Uterus (tissue), 2 donors: ENCODE data around the gene NMB.
"Not testable (repeated sequence)": the region's sequence is repeated elsewhere in the genome, so short reads cannot be mapped to it uniquely, and the experiment has no call there.

Source experiments
- CTCF ChIP-seq, 4 experiments: fragments of 200-600 bp in 2 of 4; fragments of 450-650 bp in 2 of 4; sonication (generic) in 2 of 4; IDR thresholded peaks; one replicate each; pipeline ENCODE4 v1.5.1; 2016 to 2019; ENCODE audit warnings: antibody characterized with exemption in 4 of 4, mild to moderate bottlenecking in 2 of 4, moderate library complexity in 1 of 4
- POLR2A ChIP-seq, 2 donors: fragments of 450-650 bp; IDR thresholded peaks; one replicate each; pipeline ENCODE4 v1.6.1; 2016; ENCODE audit warnings: antibody characterized with exemption in 2 of 2, mild to moderate bottlenecking in 1 of 2, moderate library complexity in 1 of 2

GRCh38 chr15:84686446-84686845 is 28.4 kb upstream of the NMB start:
- TF ChIP-seq POLR2A, CTCF (IDR thresholded peaks at IDR 0.05): not testable (repeated sequence)
